NCI-H748 (cell line): ENCODE data around the gene RGS6.

ENCODE experiments used
- DNase-seq: peaks from one replicate; lab custom pipeline; 2025; ENCODE audit not compliant: unreplicated experiment; lab: John Stamatoyannopoulos, UW

RGS6 gene

GRCh38 chr14:72599579-72600470 is 667.6 kb downstream of the RGS6 start:
- DNase-seq = no peak

- no peak for DNase-seq
Measured at GRCh38 chr14:72600551-72601330, 668.5 kb downstream of the RGS6 start.

DNA sequence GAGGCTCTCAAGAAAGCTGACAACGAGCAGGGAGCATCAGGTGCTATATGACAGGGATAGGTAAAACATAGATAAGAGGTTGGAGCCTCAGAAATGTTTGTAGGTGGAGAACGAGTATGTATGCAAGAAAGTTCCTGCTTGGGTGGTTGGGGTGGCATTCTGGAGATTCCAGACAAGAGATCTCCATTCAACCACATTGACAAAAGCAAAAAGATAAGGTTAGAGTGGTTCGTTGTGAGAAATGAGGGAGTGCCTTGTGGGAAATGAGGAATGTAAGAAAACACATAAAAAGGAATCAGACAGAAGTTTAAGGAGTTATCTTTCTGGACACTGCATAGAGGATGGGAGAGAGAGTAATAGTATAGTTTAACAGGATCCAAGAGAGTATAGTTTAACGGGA is 671.4 kb downstream of the RGS6 start:
- no peak for DNase-seq

GRCh38 chr14:72604133-72604532 is 671.9 kb downstream of the RGS6 start:
- DNase-seq = no peak

DNA sequence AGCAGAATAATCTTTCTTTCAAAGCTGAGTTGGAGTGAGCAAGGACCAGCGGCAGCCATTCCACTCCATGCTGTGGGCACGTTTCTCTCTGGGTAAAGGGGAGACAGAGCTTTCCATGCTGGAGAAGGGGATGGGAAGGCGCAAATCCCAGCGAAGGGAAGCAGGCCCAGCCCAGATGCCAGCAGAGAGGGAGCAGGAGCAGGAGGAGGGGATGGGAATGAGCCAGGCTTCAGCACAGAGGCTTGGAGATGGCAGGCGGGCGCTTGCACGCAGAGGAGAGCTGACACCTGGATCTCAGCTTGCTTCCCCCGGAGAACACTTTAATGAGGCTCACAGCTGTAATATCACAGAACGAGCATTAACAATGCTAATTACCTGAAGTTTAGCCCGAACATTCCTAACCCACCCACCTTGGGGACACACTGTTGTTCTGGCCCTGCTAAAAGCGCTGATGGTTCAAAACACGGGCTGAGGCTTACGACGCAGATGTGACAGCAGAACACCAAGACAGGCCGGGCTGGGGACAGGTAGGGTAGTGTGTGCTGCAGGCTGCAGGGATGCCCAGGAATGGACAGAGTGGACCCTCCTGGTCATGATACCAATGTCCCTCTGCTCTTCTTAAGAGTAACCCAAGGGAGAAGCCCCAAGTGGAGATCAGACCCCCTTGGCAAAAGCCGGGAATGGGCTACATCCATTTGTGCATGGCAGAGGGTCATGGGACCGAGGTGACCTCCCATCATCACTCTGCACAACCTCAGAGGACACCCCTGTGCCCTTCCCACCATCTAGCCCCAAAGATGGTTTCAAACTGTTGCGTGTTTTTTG is 673.1 kb downstream of the RGS6 start:
- no peak for DNase-seq

DNA sequence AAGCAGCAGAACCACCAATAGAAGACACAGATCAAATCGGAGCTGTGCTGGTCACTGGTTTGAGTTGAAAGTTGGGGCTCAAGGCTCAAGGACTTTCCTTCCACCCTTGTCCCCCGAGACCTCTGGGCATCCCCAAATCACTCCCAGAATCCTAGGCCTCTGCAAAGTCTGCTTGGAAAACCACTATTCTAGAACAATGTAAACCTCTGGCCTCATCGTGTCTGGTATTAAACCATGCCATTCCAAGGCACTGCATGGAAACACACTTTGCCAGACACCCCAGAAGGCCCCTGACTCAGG is 673.6 kb downstream of the RGS6 start:
- no peak for DNase-seq

DNA sequence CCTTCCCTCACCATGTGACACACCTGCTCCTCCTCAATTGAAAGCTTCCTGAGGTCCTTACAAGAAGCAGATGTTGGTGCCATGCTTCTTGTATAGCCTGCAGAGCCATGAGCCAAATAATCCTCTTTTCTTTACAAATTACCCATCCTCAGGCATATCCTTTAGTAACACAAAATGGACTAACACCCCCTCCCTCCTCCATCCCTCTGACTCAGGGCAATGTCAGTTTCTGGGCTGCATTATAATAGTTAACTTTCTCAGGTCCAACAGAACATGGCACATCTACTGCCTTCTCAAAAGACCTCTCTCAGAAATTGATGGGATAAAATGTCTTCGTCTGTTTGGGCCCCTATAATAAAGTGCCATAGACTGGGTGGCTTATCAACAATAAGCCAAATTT is 674.6 kb downstream of the RGS6 start:
- no peak for DNase-seq

DNA sequence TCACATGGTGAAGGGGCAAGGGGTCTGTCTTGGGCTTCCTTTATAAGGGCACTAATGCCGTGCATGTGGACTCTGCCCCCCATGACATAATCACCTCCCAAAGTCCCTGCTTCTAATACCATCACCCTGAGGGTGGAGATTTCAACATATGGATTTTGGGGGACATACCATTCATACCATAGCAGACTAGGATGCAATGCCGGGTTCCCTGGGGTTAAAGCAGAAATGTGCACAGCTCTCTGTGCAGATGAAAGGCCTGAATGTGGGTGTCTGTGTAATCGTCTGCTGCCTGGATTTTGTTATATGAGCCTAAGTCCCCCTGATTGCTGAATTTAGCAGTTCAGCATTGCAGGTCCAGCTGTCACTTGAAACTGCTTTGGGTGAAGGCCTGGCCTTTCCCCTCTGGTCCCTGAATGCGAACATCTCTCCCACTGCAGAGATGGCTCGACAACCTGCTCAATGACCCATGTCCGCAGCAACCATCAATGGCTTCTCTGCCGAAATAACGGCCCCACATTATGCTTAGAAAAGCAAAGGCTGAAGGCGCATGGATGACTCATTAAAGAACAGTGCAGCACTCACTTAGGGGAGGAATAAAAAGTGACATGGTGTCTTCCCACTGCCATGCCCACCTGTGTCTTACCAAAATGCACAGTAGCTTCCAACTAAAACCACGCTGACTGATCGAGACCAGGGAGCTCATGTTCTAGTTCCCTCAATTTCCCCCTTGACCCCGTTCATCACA is 675.3 kb downstream of the RGS6 start:
- DNase-seq = no peak

- DNase-seq = no peak
Measured at GRCh38 chr14:72608391-72609204, 676.4 kb downstream of the RGS6 start.

DNA sequence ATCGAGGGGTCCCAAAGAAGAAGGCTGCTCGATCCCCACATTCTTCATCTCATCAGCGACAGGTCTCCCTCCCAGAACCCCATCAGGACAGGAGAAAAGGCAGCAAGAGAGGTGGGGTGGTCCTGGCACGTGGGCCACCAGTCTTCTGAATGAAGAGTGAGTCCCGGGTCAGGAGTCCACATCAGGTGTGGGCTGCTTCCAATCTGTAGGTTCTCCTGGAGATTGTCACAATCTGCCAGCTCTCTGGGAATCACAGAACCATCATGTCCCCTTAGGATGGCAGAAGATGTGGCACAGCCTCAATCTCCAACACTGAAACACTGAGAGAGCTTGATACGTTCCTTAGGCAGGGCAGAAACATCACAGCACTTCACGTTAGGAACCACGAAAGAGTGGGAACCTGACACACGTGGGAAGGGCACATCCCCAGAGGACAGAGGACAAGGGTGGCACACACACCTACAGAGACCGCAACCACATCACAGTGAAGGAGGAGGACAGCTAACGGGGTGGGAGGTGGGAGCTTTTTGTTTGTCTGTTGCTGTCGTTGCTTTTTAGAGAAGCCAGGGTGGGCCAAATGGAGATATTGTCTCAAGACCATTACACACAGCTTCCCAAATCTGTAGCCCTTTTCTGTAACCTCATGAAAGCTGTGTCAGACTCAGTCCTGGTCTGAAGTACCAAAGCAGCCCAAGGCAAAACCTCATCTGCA is 677.1 kb downstream of the RGS6 start:
- DNase-seq = no peak

GRCh38 chr14:72610096-72610830 is 678.0 kb downstream of the RGS6 start:
- no peak for DNase-seq

- no peak for DNase-seq
Measured at GRCh38 chr14:72610831-72611200, 678.6 kb downstream of the RGS6 start.

GRCh38 chr14:72611506-72611905 is 679.3 kb downstream of the RGS6 start:
- no peak for DNase-seq

GRCh38 chr14:72612041-72612440 is 679.8 kb downstream of the RGS6 start:
- no peak for DNase-seq

DNA sequence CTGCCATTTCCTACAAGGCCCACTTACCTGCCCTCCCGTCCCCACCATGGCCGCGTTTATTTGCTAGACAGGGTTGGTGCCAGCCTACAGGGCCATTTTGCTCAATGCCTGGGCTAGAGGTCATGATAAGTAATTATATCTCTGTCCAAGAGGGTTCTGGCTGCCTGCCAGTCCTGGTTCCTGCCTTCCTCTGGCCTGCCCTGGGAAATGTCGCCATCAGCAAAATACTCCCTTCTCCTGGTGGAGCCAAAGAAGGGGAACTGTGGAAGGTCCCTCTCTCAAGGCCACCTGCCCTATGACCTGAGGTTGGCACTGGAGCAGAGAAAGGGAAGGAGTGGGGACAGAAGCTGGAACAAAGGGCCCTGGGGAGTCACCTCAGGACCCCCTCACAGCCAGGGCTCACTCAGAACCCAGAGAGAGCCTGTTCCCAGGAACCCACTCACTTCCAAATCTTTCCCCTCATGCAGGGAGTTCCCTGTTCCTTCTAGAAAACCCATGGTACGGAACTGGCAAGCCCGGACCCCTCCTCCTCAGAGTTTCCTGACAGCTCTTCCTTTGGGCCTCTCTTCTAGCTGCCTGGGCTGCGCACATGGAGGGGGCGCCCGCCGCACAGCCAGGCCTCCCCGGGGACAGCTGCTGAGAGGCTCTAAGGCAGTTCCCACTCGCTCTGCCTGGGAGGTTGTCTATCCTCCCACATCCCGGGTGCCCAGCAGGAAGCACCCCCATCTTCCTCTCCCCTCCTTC is 681.2 kb downstream of the RGS6 start:
- peak; percentile 38 for DNase-seq

- no peak for DNase-seq
Measured at GRCh38 chr14:72613975-72614319, 681.7 kb downstream of the RGS6 start.

- no peak for DNase-seq
Measured at GRCh38 chr14:72614365-72614764, 682.1 kb downstream of the RGS6 start.

DNA sequence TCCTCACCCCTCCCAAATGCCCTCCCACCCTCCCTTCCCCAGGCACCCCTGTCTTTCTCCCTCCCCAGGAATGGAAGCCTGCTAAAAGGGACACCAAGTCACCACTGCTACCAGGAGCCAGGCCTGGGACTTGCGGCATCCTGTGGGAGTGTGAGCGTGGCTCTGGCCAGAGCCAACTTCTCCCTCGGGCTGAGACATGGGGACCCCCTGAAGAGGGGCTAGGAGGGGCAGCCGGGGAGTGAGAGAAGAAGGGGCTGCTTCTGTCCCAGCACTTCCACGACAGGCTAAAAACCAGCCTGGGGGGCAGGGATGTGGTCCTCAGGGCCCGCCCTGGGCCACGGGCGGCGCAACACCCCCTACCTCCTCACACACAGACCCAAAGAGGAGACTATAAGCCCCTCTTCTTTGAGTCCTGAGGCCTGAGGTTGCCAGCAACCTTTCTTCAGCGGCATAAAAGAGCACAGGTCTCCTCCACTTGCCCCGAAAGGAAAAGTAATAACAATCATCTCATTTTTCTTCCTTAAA is 682.7 kb downstream of the RGS6 start:
- DNase-seq = no peak
